Epithelial cell of proximal tubule (primary cell): ENCODE measurements around the gene CLTB. TPM values are rescaled to one million over a fixed set of nuclear protein-coding genes. Genes with fewer than 3 reads are reported as not detected.

Experiments used
- DNase-seq: peaks from one replicate; pipeline ENCODE4 v3.0.0-alpha.2; 2011; ENCODE audit warnings: low read depth
- H3K4me3 ChIP-seq: 2 replicates; pipeline ENCODE4 v1.5.1; 2011; ENCODE audit warnings: low read depth, mild to moderate bottlenecking, low read length
- CTCF ChIP-seq: conservative IDR thresholded peaks from 2 replicates; pipeline ENCODE4 v1.5.1; 2012; ENCODE audit warnings: low read depth, mild to moderate bottlenecking, low read length
- total RNA-seq: library from RNA; depleted of rRNA; stranded (reverse); fragments of >200 nt; gene quantifications from 2 replicates; pipeline ENCODE4 v1.2.3, GENCODE V29; 2015

The CLTB gene
- total RNA-seq, 1 donor from 2014 or later, result 152 TPM

- no peak for TF ChIP-seq CTCF
- DNase-seq, result no peak
- H3K4me3 ChIP-seq, result peak overlapping the region; percentile 89
Observed at GRCh38 chr5:176415240-176415951, 943 bp downstream of the CLTB start.

GRCh38 chr5:176414704-176415103, 1.6 kb downstream of the CLTB start:
- no peak for DNase-seq
- no peak overlapping the region for H3K4me3 ChIP-seq
- no peak for TF ChIP-seq CTCF

- DNase-seq, result no peak
- no peak for TF ChIP-seq CTCF
- H3K4me3 ChIP-seq, result no peak overlapping the region
Observed at GRCh38 chr5:176413709-176414191, 2.6 kb downstream of the CLTB start.

GRCh38 chr5:176413255-176413565, 3.1 kb downstream of the CLTB start:
- no peak for TF ChIP-seq CTCF
- no peak for DNase-seq
- H3K4me3 ChIP-seq, result no peak overlapping the region

GRCh38 chr5:176412517-176413254, 3.7 kb downstream of the CLTB start:
- no peak for TF ChIP-seq CTCF
- no peak overlapping the region for H3K4me3 ChIP-seq
- DNase-seq, result no peak

- no peak for DNase-seq
- no peak overlapping the region for H3K4me3 ChIP-seq
- TF ChIP-seq CTCF, result no peak
Observed at GRCh38 chr5:176410486-176411180, 5.7 kb downstream of the CLTB start.
